ENCODE results near the gene RBM6. TPM values are rescaled to one million over a fixed set of nuclear protein-coding genes. Genes with fewer than 3 reads are reported as not detected.

RBM6 gene
- total RNA-seq, 4 donors from 2014 or later, result 62.3 to 137 (median 88.4) TPM

DNA sequence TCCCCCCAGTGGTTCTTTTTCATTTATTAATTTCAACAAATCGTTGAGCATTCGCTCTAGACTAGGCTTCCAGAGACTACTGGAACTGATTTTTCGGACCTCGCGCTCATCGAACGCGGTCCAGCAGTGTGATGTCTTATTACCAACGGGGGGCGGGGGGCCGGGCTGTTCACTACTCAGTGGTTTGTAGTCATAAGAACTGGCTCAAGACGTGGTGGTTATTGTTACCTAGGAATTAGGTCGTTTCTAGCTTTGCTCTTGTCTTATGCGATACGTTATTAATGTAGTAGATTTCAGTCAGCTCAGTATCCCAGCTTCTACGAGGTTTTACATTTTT is 149.6 kb downstream of the RBM6 start:
- TF ChIP-seq, protein P1, sequence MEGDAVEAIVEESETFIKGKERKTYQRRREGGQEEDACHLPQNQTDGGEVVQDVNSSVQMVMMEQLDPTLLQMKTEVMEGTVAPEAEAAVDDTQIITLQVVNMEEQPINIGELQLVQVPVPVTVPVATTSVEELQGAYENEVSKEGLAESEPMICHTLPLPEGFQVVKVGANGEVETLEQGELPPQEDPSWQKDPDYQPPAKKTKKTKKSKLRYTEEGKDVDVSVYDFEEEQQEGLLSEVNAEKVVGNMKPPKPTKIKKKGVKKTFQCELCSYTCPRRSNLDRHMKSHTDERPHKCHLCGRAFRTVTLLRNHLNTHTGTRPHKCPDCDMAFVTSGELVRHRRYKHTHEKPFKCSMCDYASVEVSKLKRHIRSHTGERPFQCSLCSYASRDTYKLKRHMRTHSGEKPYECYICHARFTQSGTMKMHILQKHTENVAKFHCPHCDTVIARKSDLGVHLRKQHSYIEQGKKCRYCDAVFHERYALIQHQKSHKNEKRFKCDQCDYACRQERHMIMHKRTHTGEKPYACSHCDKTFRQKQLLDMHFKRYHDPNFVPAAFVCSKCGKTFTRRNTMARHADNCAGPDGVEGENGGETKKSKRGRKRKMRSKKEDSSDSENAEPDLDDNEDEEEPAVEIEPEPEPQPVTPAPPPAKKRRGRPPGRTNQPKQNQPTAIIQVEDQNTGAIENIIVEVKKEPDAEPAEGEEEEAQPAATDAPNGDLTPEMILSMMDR (IDR thresholded peaks at IDR 0.05), result no peak
- peak; percentile 38 for DNase-seq (ENCODE audit: low spot score)
- ATAC-seq (ENCODE audit: low FRiP score), result peak; percentile 61

DNA sequence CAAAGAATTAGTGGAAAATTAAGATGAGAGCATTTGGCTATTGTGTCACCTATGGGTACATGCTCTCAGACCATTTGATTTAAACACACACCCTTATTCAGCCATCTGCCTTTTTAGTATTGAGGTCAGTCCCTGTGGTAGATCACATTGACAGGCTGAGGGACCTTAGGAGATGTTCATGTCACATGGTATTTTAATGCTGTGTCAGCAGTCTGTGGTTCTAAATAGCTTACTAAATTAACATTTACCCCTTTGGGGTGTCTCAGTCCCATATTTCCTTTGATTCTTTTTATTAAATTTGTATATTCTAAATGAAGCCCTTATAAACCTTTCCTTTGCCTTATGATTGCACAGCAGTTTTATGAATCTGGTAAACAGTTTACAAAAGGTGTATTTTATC is 151.0 kb downstream of the RBM6 start:
- TF ChIP-seq, protein P1 (IDR thresholded peaks at IDR 0.05), result no peak
- ATAC-seq (ENCODE audit: low FRiP score), result no peak
- no peak for DNase-seq (ENCODE audit: low spot score)

DNA sequence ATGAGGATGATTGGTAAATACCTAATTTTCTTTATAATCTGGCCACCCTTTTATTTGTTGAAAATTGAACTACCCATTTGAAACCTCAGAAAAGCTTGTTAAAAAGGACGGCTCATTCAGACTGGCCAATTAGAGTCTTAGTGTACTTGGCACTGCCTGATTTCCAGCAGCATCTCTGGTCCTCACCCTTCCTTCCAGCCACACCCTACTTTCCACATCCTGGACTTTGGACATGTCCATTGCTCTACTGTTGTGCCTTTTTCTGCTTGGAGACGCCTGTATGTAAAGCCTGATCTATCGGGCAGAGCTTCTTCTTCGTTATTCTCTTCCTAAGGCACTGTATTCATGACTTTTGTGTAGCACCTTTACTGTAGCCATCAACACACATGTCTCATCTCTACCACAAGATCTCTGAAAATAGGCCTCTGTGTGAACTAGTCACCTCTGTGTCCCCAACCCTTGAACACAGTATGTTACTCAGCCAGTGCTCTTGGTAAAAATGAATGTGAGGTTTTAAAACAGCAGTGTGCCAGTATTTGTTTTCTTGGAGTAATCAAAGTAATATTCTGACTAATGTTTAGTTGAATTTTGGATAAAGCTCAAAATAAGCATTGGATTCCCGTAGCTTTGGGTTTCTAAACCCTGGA is 155.5 kb downstream of the RBM6 start:
- TF ChIP-seq, protein P1 (IDR thresholded peaks at IDR 0.05), result no peak
- DNase-seq (ENCODE audit: low spot score) (no peak), ATAC-seq (ENCODE audit: low FRiP score) (no peak)

DNA sequence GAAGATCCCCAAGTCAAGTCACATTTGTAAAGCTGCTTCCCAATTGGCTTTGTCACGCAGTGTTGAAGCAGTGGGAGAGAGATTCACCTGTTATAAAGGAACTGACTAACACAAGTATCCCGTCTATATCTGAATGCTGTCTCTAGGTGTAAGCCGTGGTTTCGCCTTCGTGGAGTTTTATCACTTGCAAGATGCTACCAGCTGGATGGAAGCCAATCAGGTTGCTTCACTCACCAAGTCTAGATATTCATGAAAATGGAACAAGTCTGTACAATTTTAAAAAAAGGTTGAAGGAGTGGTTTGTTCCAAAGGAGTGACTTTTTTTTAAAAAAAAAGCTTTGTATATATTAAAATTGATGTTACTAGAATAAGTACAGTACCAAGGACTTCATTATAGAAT is 160.4 kb downstream of the RBM6 start:
- ATAC-seq (ENCODE audit: low FRiP score) (no peak), DNase-seq (ENCODE audit: low spot score) (no peak)
- TF ChIP-seq, protein P1 (IDR thresholded peaks at IDR 0.05), result no peak

DNA sequence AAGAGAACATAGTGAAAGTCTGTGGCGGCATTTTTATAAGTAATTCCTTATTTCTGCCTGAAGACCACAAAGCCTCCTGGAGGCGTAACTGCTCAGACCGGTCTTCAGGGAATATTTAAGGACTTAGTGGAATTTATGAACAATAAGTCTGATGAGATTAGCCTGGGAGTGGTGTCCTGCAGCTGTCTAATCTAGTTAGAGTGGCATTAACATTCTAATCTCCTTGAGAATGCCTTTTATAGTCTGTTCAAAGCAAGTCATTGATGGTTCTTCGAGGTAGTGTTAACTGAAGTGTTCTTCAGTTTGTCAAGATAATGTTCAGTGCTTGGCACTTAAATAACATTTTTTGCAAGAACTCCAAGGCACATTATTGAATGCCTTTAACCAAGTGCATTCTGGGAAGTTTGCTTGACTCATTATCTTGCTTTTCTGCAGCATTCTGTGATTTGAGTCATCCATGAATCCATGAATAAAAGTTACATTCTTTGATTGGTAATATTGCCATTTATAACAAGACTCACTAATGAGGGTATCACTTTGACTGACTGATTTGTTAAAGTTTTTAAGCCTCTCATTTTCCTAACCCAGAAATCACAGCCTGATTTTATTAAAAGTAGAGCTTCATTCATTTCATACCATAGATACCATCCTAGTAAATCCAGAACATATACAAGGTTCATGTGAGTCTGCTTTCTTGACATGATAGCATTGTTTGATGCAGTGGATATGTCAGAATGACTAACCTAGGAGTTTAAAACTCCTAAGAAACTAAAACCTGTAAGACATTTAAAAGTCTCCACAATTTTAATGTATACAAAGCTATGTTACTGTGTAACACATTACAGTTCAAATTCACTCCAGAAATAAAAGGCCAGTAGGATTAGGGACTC is 161.3 kb downstream of the RBM6 start:
- no peak for DNase-seq (ENCODE audit: low spot score)
- ATAC-seq (ENCODE audit: low FRiP score), result no peak
- TF ChIP-seq, protein P1 (IDR thresholded peaks at IDR 0.05), result no peak

DNA sequence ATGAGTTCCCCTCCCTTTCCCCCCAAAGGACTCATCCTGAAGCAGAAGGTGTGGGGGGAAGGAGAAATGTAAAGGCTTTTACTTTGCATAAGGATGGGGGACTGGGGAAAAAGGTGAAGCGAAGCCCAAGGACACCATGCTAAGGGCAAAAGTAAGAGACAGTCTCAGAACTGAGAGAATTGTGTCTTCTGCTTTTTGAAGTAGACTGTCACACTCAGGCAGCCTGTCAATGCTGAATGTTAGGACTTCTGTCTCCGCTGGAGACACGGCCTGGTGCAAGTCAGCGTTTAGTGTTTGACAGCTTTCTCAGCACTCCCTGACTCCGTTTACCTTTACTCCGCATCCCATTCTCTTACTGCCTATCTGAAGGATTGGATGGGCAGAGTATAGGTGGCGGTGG is 162.6 kb downstream of the RBM6 start:
- DNase-seq (ENCODE audit: low spot score), result no peak
- TF ChIP-seq, protein P1 (IDR thresholded peaks at IDR 0.05), result no peak
- ATAC-seq (ENCODE audit: low FRiP score), result no peak

DNA sequence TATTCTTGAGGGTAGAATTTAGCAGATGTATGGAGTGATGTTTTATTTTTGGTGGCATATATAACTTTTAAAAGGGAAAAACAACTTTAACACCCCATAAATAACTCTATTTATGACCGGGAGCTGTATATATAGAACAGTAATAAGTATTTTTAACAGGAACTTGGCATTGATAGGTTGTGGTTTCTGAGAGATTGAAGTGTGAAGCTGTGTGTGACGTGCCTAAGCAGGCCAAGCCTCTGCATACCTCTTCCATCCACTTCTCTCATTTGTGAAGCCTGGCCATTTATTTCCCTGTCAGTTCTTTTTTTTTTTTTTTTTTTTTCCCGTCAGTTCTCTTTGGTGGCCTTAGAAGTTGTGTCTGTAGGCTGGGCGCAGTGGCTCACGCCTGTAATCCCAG is 171.8 kb downstream of the RBM6 start:
- TF ChIP-seq, protein P1 (IDR thresholded peaks at IDR 0.05), result no peak

More for the DNA sequence above, 171.8 kb downstream of the RBM6 start:
- no peak for ATAC-seq (ENCODE audit: low FRiP score)
- no peak for DNase-seq (ENCODE audit: low spot score)

All from omental fat pad (tissue), 4 donors.